Measurements from ENCODE around the gene YWHAQ.

Gene YWHAQ

GRCh38 chr2:9547262-9547991 is 83.4 kb downstream of the YWHAQ start:
- no peak for DNase-seq

GRCh38 chr2:9545502-9545901 is 85.3 kb downstream of the YWHAQ start:
- DNase-seq, result no peak

- DNase-seq, result no peak
Observed at GRCh38 chr2:9543557-9543956, 87.2 kb downstream of the YWHAQ start.

GRCh38 chr2:9539531-9539930 is 91.3 kb downstream of the YWHAQ start:
- peak; percentile 33 for DNase-seq

- DNase-seq, result peak; percentile 68
Observed at GRCh38 chr2:9538000-9538507, 92.7 kb downstream of the YWHAQ start.

- no peak for DNase-seq
Observed at GRCh38 chr2:9536504-9536903, 94.3 kb downstream of the YWHAQ start.

GRCh38 chr2:9535177-9535576 is 95.6 kb downstream of the YWHAQ start:
- no peak for DNase-seq
